ENCODE results near the gene FBXO39.

DNA sequence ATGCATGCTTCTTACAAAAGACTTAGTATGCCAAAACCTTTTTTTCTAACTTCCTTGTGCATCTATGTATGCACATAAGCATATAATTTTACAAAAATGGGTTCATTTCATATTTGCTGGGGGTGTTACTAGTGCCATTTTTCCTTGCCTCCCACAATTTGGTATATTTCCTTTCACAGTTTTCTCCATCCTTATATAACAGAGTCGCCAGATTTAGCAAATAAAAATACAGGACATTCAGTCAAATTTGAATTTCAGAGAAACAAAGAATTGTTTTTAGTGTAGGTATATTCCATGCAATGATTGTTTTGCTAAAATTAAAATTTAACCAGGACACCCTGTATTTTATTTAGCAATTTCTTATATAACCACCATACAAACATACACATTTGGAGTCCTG, 4.0 kb upstream of the FBXO39 start:
- TF ChIP-seq, protein P1, sequence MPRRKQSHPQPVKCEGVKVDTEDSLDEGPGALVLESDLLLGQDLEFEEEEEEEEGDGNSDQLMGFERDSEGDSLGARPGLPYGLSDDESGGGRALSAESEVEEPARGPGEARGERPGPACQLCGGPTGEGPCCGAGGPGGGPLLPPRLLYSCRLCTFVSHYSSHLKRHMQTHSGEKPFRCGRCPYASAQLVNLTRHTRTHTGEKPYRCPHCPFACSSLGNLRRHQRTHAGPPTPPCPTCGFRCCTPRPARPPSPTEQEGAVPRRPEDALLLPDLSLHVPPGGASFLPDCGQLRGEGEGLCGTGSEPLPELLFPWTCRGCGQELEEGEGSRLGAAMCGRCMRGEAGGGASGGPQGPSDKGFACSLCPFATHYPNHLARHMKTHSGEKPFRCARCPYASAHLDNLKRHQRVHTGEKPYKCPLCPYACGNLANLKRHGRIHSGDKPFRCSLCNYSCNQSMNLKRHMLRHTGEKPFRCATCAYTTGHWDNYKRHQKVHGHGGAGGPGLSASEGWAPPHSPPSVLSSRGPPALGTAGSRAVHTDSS (tag by site-specific recombination; IDR thresholded peaks at IDR 0.05), result no peak
- TF ChIP-seq PRDM10 (tag by site-specific recombination; IDR thresholded peaks at IDR 0.05) (no peak), ZNF707 (tag by site-specific recombination; IDR thresholded peaks at IDR 0.05) (no peak)
